Measurements from ENCODE around the gene AP1S2. TPM values are rescaled to one million over a fixed set of nuclear protein-coding genes. Genes with fewer than 3 reads are reported as not detected.

Gene AP1S2
- total RNA-seq, 1 donor from 2014 or later, result 29.0 TPM

GRCh38 chrX:15812192-15812938 is 42.2 kb downstream of the AP1S2 start:
- no peak for DNase-seq (ENCODE audit: low spot score)

GRCh38 chrX:15808254-15808653 is 46.4 kb downstream of the AP1S2 start:
- DNase-seq (ENCODE audit: low spot score), result no peak

GRCh38 chrX:15804563-15804962 is 50.0 kb downstream of the AP1S2 start:
- no peak for DNase-seq (ENCODE audit: low spot score)

- no peak for DNase-seq (ENCODE audit: low spot score)
Observed at GRCh38 chrX:15797707-15798106, 56.9 kb downstream of the AP1S2 start.

- no peak for DNase-seq (ENCODE audit: low spot score)
Observed at GRCh38 chrX:15790769-15791290, 63.8 kb downstream of the AP1S2 start.

- DNase-seq (ENCODE audit: low spot score), result peak; percentile 93
Observed at GRCh38 chrX:15789979-15790768, 64.4 kb downstream of the AP1S2 start, which contains the start of gene ZRSR2. Gene ZRSR2 (plus strand): TSS chrX:15790484. CDS start chrX:15790496, 12 bp downstream.

GRCh38 chrX:15786915-15787314 is 67.7 kb downstream of the AP1S2 start:
- DNase-seq (ENCODE audit: low spot score), result no peak

- no peak for DNase-seq (ENCODE audit: low spot score)
Observed at GRCh38 chrX:15785176-15785750, 69.3 kb downstream of the AP1S2 start.

- no peak for DNase-seq (ENCODE audit: low spot score)
Observed at GRCh38 chrX:15781961-15782699, 72.5 kb downstream of the AP1S2 start.

Other genes starting within 250 kb of the AP1S2 start
- not detected for gene CLTRN, start 190.0 kb downstream of the AP1S2 start, total RNA-seq
- 14.1 TPM for gene CA5B, start 116.5 kb downstream of the AP1S2 start, total RNA-seq
- 9.9 TPM for gene ZRSR2, start 64.3 kb downstream of the AP1S2 start, total RNA-seq

Data from mesenteric fat pad (tissue), 1 donor.